ENCODE measurements around the gene INPP4B. TPM values are rescaled to one million over a fixed set of nuclear protein-coding genes. Genes with fewer than 3 reads are reported as not detected.

Gene INPP4B
- total RNA-seq, 1 experiment from 2014 or later, result 0.07 TPM

GRCh38 chr4:142169216-142169615, 676.9 kb downstream of the INPP4B start:
- Histone ChIP-seq H4K20me1 (ENCODE audit: control insufficient read depth, insufficient read depth, insufficient read length) (no peaks in the 10 kb centered on the region), H2BK15ac (ENCODE audit: low read depth, low read length) (no peak overlapping the region), H3K9ac (ENCODE audit: extremely low read depth, insufficient read length, low read length) (no peak overlapping the region), H3K9me3 (ENCODE audit: control insufficient read depth, low read depth, low read length) (no peaks in the 10 kb centered on the region), H3K79me1 (ENCODE audit: insufficient read depth, low read depth, low read length, poor library complexity, severe bottlenecking) (no peaks in the 10 kb centered on the region), H4K91ac (ENCODE audit: insufficient read length, low read depth, low read length) (no peak overlapping the region), H4K8ac (replicated peaks; ENCODE audit: insufficient read length, low read depth, low read length) (no peak overlapping the region), H3K79me2 (ENCODE audit: insufficient read depth, low read length) (no peaks in the 10 kb centered on the region), H3K4ac (ENCODE audit: low read depth, low read length) (no peak overlapping the region), H2AK5ac (ENCODE audit: insufficient read length, low read length) (no peak overlapping the region), H3K27ac (ENCODE audit: insufficient read length, low read depth, low read length) (no peak overlapping the region), H2BK20ac (ENCODE audit: low read depth, low read length, poor library complexity, severe bottlenecking) (no peak overlapping the region), H3K14ac (ENCODE audit: insufficient read depth, low read length) (no peak overlapping the region), H2BK12ac (ENCODE audit: insufficient read length, low read depth, low read length) (no peak overlapping the region), H2BK5ac (ENCODE audit: insufficient read length, low read length) (no peak overlapping the region), H3K18ac (ENCODE audit: insufficient read length, low read depth, low read length) (no peak overlapping the region), H4K5ac (ENCODE audit: insufficient read length, low read depth, low read length) (no peak overlapping the region), H2BK120ac (ENCODE audit: low read depth, low read length, poor library complexity, severe bottlenecking) (no peak overlapping the region), H3K56ac (ENCODE audit: insufficient read length, low read depth, low read length) (no peak overlapping the region), H3K23ac (ENCODE audit: insufficient read length, low read depth, low read length) (no peak overlapping the region), H2AFZ (ENCODE audit: low read length) (no peak overlapping the region), H3K4me2 (ENCODE audit: insufficient read depth, insufficient read length, low read length) (no peak overlapping the region), H3T11ph (ENCODE audit: low read length) (no peak overlapping the region), H3K4me1 (ENCODE audit: insufficient read depth, low read length) (no peaks in the 10 kb centered on the region), H3K27me3 (ENCODE audit: insufficient read depth, low read length) (no peaks in the 10 kb centered on the region), H3K23me2 (ENCODE audit: insufficient read length, low read depth, low read length, poor library complexity, severe bottlenecking) (no peaks in the 10 kb centered on the region)
- Mint-ChIP-seq H3K9me3 (no peaks in the 10 kb centered on the region), H3K27me3 (ENCODE audit: low read depth) (no peaks in the 10 kb centered on the region), H3K4me3 (no peak overlapping the region), H3K27ac (no peak overlapping the region), H3K4me1 (peaks cover 0 to 5% of the 10 kb centered on the region in 2 experiments; a peak in 2 of 4 replicates), H3K36me3 (ENCODE audit: insufficient read depth in 1 of 3, low read depth in 3 of 3) (no peaks in the 10 kb centered on the region)
- TF ChIP-seq, protein P1, sequence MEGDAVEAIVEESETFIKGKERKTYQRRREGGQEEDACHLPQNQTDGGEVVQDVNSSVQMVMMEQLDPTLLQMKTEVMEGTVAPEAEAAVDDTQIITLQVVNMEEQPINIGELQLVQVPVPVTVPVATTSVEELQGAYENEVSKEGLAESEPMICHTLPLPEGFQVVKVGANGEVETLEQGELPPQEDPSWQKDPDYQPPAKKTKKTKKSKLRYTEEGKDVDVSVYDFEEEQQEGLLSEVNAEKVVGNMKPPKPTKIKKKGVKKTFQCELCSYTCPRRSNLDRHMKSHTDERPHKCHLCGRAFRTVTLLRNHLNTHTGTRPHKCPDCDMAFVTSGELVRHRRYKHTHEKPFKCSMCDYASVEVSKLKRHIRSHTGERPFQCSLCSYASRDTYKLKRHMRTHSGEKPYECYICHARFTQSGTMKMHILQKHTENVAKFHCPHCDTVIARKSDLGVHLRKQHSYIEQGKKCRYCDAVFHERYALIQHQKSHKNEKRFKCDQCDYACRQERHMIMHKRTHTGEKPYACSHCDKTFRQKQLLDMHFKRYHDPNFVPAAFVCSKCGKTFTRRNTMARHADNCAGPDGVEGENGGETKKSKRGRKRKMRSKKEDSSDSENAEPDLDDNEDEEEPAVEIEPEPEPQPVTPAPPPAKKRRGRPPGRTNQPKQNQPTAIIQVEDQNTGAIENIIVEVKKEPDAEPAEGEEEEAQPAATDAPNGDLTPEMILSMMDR (conservative IDR thresholded peaks at IDR 0.05), result no peak
- no peak for DNase-seq

Data from H9 (cell line).